ENCODE measurements around the gene CACNA2D3.

DNA sequence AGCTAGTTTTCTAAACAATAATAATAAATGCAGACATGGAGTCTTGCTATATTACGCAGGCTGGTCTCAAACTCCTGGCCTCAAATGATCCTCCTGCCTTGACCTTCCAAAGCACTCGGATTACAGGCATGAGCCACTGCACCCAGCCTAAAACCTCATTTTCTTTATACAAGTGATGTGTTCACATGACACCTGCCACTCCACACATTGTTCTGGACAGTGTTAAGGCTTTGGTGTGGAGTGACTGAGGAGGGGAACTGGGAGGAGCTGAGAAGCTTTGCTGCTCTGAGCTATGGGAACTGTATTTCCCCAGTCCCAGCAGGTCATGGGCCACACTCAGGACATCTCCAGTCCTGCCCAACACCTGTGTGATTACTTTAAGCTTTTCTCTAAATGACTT, 425.5 kb downstream of the CACNA2D3 start:
- TF ChIP-seq, protein P1, sequence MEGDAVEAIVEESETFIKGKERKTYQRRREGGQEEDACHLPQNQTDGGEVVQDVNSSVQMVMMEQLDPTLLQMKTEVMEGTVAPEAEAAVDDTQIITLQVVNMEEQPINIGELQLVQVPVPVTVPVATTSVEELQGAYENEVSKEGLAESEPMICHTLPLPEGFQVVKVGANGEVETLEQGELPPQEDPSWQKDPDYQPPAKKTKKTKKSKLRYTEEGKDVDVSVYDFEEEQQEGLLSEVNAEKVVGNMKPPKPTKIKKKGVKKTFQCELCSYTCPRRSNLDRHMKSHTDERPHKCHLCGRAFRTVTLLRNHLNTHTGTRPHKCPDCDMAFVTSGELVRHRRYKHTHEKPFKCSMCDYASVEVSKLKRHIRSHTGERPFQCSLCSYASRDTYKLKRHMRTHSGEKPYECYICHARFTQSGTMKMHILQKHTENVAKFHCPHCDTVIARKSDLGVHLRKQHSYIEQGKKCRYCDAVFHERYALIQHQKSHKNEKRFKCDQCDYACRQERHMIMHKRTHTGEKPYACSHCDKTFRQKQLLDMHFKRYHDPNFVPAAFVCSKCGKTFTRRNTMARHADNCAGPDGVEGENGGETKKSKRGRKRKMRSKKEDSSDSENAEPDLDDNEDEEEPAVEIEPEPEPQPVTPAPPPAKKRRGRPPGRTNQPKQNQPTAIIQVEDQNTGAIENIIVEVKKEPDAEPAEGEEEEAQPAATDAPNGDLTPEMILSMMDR (IDR thresholded peaks at IDR 0.05; ENCODE audit: insufficient read depth, low read length, poor library complexity, severe bottlenecking), result no peak
- TF ChIP-seq EZH2phosphoT487 (conservative IDR thresholded peaks at IDR 0.05; ENCODE audit: low read length), result no peak

Data from SU-DHL-6 (cell line).